NCI-H187 treated with DMSO at 0.1 percent for 48 hours (cell line): ENCODE results near the gene EBI3.
"Not testable (repeated sequence)": the region's sequence is repeated elsewhere in the genome, so short reads cannot be mapped to it uniquely, and the experiment has no call there.

Experiments used
- DNase-seq: peaks from one replicate; lab custom pipeline; 2025; lab: John Stamatoyannopoulos, UW

EBI3 gene

GRCh38 chr19:4200940-4201542, 28.3 kb upstream of the EBI3 start:
- DNase-seq, result no peak

GRCh38 chr19:4201798-4202197, 27.5 kb upstream of the EBI3 start:
- DNase-seq, result no peak

- DNase-seq, result no peak
These were observed 22.4 kb upstream of the EBI3 start for GRCh38 chr19:4206818-4207484.

GRCh38 chr19:4208385-4209094, 20.8 kb upstream of the EBI3 start:
- no peak for DNase-seq

GRCh38 chr19:4210166-4210731, 19.1 kb upstream of the EBI3 start:
- DNase-seq, result no peak

- no peak for DNase-seq
These were observed 16.2 kb upstream of the EBI3 start for GRCh38 chr19:4213116-4213515.

GRCh38 chr19:4215807-4216206, 13.5 kb upstream of the EBI3 start:
- no peak for DNase-seq

- DNase-seq, result no peak
These were observed 12.5 kb upstream of the EBI3 start for GRCh38 chr19:4216846-4217245.

GRCh38 chr19:4217429-4218264, 11.7 kb upstream of the EBI3 start:
- no peak for DNase-seq

- not testable (repeated sequence) for DNase-seq
These were observed 10.8 kb upstream of the EBI3 start for GRCh38 chr19:4218523-4218922.

GRCh38 chr19:4220188-4220587, 9.1 kb upstream of the EBI3 start:
- DNase-seq, result no peak

- no peak for DNase-seq
These were observed 4.9 kb upstream of the EBI3 start for GRCh38 chr19:4224470-4224869.

- no peak for DNase-seq
These were observed 3.4 kb upstream of the EBI3 start for GRCh38 chr19:4225885-4226284.

- DNase-seq, result no peak
These were observed 1.6 kb upstream of the EBI3 start for GRCh38 chr19:4227771-4228170.

GRCh38 chr19:4228765-4229178, 551 bp upstream of the EBI3 start:
- no peak for DNase-seq

- not testable (repeated sequence) for DNase-seq
These were observed 914 bp downstream of the EBI3 start for GRCh38 chr19:4230237-4230636.

GRCh38 chr19:4231521-4231920, 2.2 kb downstream of the EBI3 start:
- not testable (repeated sequence) for DNase-seq

GRCh38 chr19:4232139-4232538, 2.8 kb downstream of the EBI3 start:
- DNase-seq, result not testable (repeated sequence)

GRCh38 chr19:4232614-4233281, 3.4 kb downstream of the EBI3 start:
- no peak for DNase-seq

- DNase-seq, result no peak
These were observed 4.0 kb downstream of the EBI3 start for GRCh38 chr19:4233282-4233853.
